ENCODE results near the gene MLLT3. TPM values are rescaled to one million over a fixed set of nuclear protein-coding genes. Genes with fewer than 3 reads are reported as not detected.

The MLLT3 gene
- total RNA-seq, 2 donors from 2014 or later: 13.1 to 22.0 TPM

GRCh38 chr9:20394969-20395368, 227.3 kb downstream of the MLLT3 start:
- DNase-seq (ENCODE audit: low spot score): no peak
- 65% methylated on average over 5 of the region's 5 CpGs for WGBS
- intact Hi-C loops (cut with DNase I): no loop called here
- TF ChIP-seq POLR2AphosphoS5 (IDR thresholded peaks at IDR 0.05) (no peak), POLR2A (IDR thresholded peaks at IDR 0.05) (no peak), CTCF (IDR thresholded peaks at IDR 0.05) (no peak)
- no peaks in the 10 kb centered on the region for H3K27me3 ChIP-seq (replicated peaks; ENCODE audit: insufficient read depth)
- H3K27ac ChIP-seq: no peak overlapping the region
- no peaks in the 10 kb centered on the region for H3K4me1 ChIP-seq (replicated peaks)
- H3K9me3 ChIP-seq: no peaks in the 10 kb centered on the region
- no peak overlapping the region for H3K4me3 ChIP-seq
- H3K36me3 ChIP-seq: no peaks in the 10 kb centered on the region

GRCh38 chr9:20391208-20391607, 231.1 kb downstream of the MLLT3 start:
- Histone ChIP-seq H3K9me3 (no peaks in the 10 kb centered on the region), H3K4me3 (no peak overlapping the region), H3K27ac (no peak overlapping the region), H3K27me3 (replicated peaks; ENCODE audit: insufficient read depth) (no peaks in the 10 kb centered on the region), H3K4me1 (replicated peaks) (no peaks in the 10 kb centered on the region), H3K36me3 (no peaks in the 10 kb centered on the region)
- no peak for TF ChIP-seq POLR2A (IDR thresholded peaks at IDR 0.05)
- no peak for TF ChIP-seq POLR2AphosphoS5 (IDR thresholded peaks at IDR 0.05)
- TF ChIP-seq CTCF (IDR thresholded peaks at IDR 0.05): no peak
- WGBS: 72% methylated on average over 1 of the region's 1 CpG
- intact Hi-C loops (cut with DNase I): no loop called here
- no peak for DNase-seq (ENCODE audit: low spot score)

- H3K36me3 ChIP-seq: no peaks in the 10 kb centered on the region
- no peak for DNase-seq (ENCODE audit: low spot score)
- no peak overlapping the region for H3K4me3 ChIP-seq
- TF ChIP-seq CTCF (IDR thresholded peaks at IDR 0.05) (no peak), POLR2AphosphoS5 (IDR thresholded peaks at IDR 0.05) (no peak), POLR2A (IDR thresholded peaks at IDR 0.05) (no peak)
- no peaks in the 10 kb centered on the region for H3K4me1 ChIP-seq (replicated peaks)
- H3K27me3 ChIP-seq (replicated peaks; ENCODE audit: insufficient read depth): no peaks in the 10 kb centered on the region
- H3K27ac ChIP-seq: no peak overlapping the region
- no peaks in the 10 kb centered on the region for H3K9me3 ChIP-seq
- intact Hi-C loops (cut with DNase I): no loop called here
These were observed 231.9 kb downstream of the MLLT3 start for GRCh38 chr9:20390400-20390799.

- intact Hi-C loops (cut with DNase I): no loop called here
- no peaks in the 10 kb centered on the region for H3K9me3 ChIP-seq
- H3K36me3 ChIP-seq: no peaks in the 10 kb centered on the region
- H3K27ac ChIP-seq: no peak overlapping the region
- 63% methylated on average over 3 of the region's 3 CpGs for WGBS
- no peak for DNase-seq (ENCODE audit: low spot score)
- TF ChIP-seq POLR2A (IDR thresholded peaks at IDR 0.05) (no peak), POLR2AphosphoS5 (IDR thresholded peaks at IDR 0.05) (no peak), CTCF (IDR thresholded peaks at IDR 0.05) (no peak)
- H3K4me3 ChIP-seq: no peak overlapping the region
- peaks cover 6% of the 10 kb centered on the region for H3K4me1 ChIP-seq (replicated peaks)
- no peaks in the 10 kb centered on the region for H3K27me3 ChIP-seq (replicated peaks; ENCODE audit: insufficient read depth)
These were observed 235.2 kb downstream of the MLLT3 start for GRCh38 chr9:20387062-20387461.

- Histone ChIP-seq H3K27me3 (replicated peaks; ENCODE audit: insufficient read depth) (no peaks in the 10 kb centered on the region), H3K27ac (no peak overlapping the region), H3K4me1 (replicated peaks) (peaks cover 9% of the 10 kb centered on the region), H3K36me3 (no peaks in the 10 kb centered on the region), H3K4me3 (no peak overlapping the region), H3K9me3 (no peaks in the 10 kb centered on the region)
- intact Hi-C loops (cut with DNase I): no loop called here
- WGBS: 48% methylated on average over 2 of the region's 2 CpGs
- DNase-seq (ENCODE audit: low spot score): no peak
- TF ChIP-seq POLR2A (IDR thresholded peaks at IDR 0.05) (no peak), CTCF (IDR thresholded peaks at IDR 0.05) (no peak), POLR2AphosphoS5 (IDR thresholded peaks at IDR 0.05) (no peak)
These were observed 237.7 kb downstream of the MLLT3 start for GRCh38 chr9:20384642-20385041.

Data from prostate gland (tissue), 2 donors.